NCI-H2196 (cell line): ENCODE measurements around the gene C1orf116.

Source experiments
- DNase-seq: peaks from one replicate; lab custom pipeline; 2025; ENCODE audit not compliant: unreplicated experiment; lab: John Stamatoyannopoulos, UW

Gene C1orf116

GRCh38 chr1:207035877-207036551 lies 3.5 kb upstream of the C1orf116 start:
- no peak for DNase-seq

GRCh38 chr1:207034998-207035397 lies 2.4 kb upstream of the C1orf116 start:
- DNase-seq, result no peak

- DNase-seq, result no peak
Observed at GRCh38 chr1:207034208-207034607, 1.7 kb upstream of the C1orf116 start.

GRCh38 chr1:207033302-207033701 lies 746 bp upstream of the C1orf116 start:
- DNase-seq, result no peak

- no peak for DNase-seq
Observed at GRCh38 chr1:207031632-207032264, 808 bp downstream of the C1orf116 start.

GRCh38 chr1:207031016-207031415 lies 1.5 kb downstream of the C1orf116 start:
- DNase-seq, result no peak

- DNase-seq, result no peak
Observed at GRCh38 chr1:207030522-207031009, 2.0 kb downstream of the C1orf116 start.

- DNase-seq, result no peak
Observed at GRCh38 chr1:207029701-207030521, 2.6 kb downstream of the C1orf116 start.

- DNase-seq, result no peak
Observed at GRCh38 chr1:207028884-207029650, 3.5 kb downstream of the C1orf116 start.

GRCh38 chr1:207027921-207028320 lies 4.6 kb downstream of the C1orf116 start:
- no peak for DNase-seq

- DNase-seq, result no peak
Observed at GRCh38 chr1:207027206-207027777, 5.3 kb downstream of the C1orf116 start.

GRCh38 chr1:207026104-207026534 lies 6.4 kb downstream of the C1orf116 start:
- no peak for DNase-seq

- no peak for DNase-seq
Observed at GRCh38 chr1:207025146-207025880, 7.2 kb downstream of the C1orf116 start.

- DNase-seq, result no peak
Observed at GRCh38 chr1:207024202-207025145, 8.1 kb downstream of the C1orf116 start.

- DNase-seq, result no peak
Observed at GRCh38 chr1:207022996-207023679, 9.4 kb downstream of the C1orf116 start.

- DNase-seq, result no peak
Observed at GRCh38 chr1:207021876-207022596, 10.5 kb downstream of the C1orf116 start.

GRCh38 chr1:207021139-207021861 lies 11.3 kb downstream of the C1orf116 start:
- DNase-seq, result no peak
